Retinal pigment epithelial cell (primary cell): ENCODE measurements around the gene TBC1D5.
A peak's percentile ranks its signal among the peaks of the same experiment; 100 is the strongest.

Experiments used
- DNase-seq: peaks from one replicate; pipeline ENCODE4 v3.0.0-alpha.2; 2010; ENCODE audit warnings: low read depth
- H3K4me3 ChIP-seq: 2 replicates; pipeline ENCODE4 v1.5.1; 2011; ENCODE audit warnings: mild to moderate bottlenecking, low read length, control low read depth, moderate library complexity
- TF ChIP-seq, protein P1 (sequence below): conservative IDR thresholded peaks from 2 replicates; pipeline ENCODE4 v1.5.1; 2011; ENCODE audit warnings: low read depth, low read length, control low read depth, inconsistent platforms

TBC1D5 gene

DNA sequence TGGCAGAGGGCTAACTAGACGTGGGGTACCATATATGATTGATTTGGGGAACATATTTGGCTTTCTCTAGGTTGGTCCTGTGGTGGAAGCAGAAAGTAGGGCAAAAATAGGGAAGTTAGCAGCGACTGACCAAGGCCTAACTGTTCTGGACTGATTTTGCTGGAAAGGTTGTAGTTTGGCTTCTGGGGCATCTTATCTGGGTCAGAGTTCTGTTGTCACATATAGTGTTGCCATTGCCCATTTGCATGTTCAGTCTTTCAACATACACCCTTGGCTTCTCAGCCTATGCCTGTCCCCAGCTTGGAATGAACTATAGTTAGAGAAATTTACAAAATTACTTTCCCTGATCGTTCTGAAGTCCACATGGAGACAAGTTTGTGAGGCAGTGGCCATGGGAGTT lies 426.5 kb downstream of the TBC1D5 start:
- TF ChIP-seq, protein P1, sequence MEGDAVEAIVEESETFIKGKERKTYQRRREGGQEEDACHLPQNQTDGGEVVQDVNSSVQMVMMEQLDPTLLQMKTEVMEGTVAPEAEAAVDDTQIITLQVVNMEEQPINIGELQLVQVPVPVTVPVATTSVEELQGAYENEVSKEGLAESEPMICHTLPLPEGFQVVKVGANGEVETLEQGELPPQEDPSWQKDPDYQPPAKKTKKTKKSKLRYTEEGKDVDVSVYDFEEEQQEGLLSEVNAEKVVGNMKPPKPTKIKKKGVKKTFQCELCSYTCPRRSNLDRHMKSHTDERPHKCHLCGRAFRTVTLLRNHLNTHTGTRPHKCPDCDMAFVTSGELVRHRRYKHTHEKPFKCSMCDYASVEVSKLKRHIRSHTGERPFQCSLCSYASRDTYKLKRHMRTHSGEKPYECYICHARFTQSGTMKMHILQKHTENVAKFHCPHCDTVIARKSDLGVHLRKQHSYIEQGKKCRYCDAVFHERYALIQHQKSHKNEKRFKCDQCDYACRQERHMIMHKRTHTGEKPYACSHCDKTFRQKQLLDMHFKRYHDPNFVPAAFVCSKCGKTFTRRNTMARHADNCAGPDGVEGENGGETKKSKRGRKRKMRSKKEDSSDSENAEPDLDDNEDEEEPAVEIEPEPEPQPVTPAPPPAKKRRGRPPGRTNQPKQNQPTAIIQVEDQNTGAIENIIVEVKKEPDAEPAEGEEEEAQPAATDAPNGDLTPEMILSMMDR = no peak
- no peak for DNase-seq
- H3K4me3 ChIP-seq = no peak overlapping the region

DNA sequence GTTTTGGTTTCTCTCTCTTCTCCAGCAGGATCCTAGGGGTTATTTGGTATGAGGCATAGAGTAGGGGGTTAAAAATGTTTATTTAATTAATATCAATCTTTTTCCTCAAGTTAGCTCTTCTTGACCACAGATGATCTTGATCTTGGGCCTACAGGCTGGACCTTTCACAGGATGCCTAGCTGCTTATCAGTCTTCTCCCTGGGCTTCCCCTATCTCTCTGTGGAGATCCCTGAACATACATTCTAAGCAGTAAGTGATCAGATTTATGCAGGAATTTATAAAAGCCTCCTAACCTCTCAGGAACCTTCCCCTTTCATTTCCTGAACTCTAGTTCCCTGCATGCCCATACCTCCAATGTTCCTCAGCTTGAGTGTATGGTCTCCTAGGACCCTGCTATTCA lies 428.3 kb downstream of the TBC1D5 start:
- TF ChIP-seq, protein P1 = no peak
- no peak for DNase-seq
- no peak overlapping the region for H3K4me3 ChIP-seq

DNA sequence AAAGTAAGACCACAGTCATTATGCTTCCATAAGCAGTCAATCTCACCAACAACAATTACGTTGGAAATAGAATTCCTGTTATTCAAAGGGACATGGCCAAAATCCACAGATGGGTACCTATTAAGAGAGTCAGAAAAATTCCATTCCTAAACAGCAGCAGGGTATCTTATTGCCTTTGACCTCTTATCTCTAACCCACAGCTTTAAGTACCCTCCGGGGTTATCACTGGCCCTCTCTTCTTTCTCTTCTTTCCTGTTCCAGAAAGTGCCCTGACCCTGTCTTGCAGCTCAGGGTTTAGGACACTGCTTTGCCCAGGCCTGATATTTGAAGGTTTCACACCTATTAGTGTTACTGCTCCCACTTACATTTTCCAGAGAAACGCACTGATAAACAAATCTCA lies 428.7 kb downstream of the TBC1D5 start:
- H3K4me3 ChIP-seq = no peak overlapping the region
- DNase-seq = no peak
- TF ChIP-seq, protein P1 = no peak

GRCh38 chr3:17310983-17311382 lies 431.4 kb downstream of the TBC1D5 start:
- DNase-seq = no peak
- H3K4me3 ChIP-seq = no peak overlapping the region
- TF ChIP-seq, protein P1 = no peak

- DNase-seq = no peak
- H3K4me3 ChIP-seq = no peak overlapping the region
- TF ChIP-seq, protein P1 = no peak
Measured at GRCh38 chr3:17307887-17308286, 434.5 kb downstream of the TBC1D5 start.

- TF ChIP-seq, protein P1 = peak; percentile 23
- DNase-seq = no peak
- H3K4me3 ChIP-seq = no peak overlapping the region
Measured at GRCh38 chr3:17307482-17307881, 434.9 kb downstream of the TBC1D5 start.

GRCh38 chr3:17304969-17305368 lies 437.5 kb downstream of the TBC1D5 start:
- TF ChIP-seq, protein P1 = no peak
- no peak for DNase-seq

More at GRCh38 chr3:17304969-17305368, 437.5 kb downstream of the TBC1D5 start:
- H3K4me3 ChIP-seq = no peak overlapping the region
